ENCODE measurements around the gene CLEC4E.

- TF ChIP-seq CTCF (IDR thresholded peaks at IDR 0.05) (no peak), POLR2AphosphoS5 (IDR thresholded peaks at IDR 0.05) (no peak), POLR2A (IDR thresholded peaks at IDR 0.05) (no peak)
These were observed 40.5 kb upstream of the CLEC4E start for GRCh38 chr12:8581098-8581784.

Measured in stomach (tissue), 4 donors.